IMR-90 (cell line): ENCODE measurements around the gene AFDN. TPM values are rescaled to one million over a fixed set of nuclear protein-coding genes. Genes with fewer than 3 reads are reported as not detected.

Experiments used
- ATAC-seq: fragments of 200-7000 bp; cut with Tn5 transposase; 2 replicates; pipeline ENCODE4 v1.9.1; 2020; ENCODE audit warnings: low read depth, mild to moderate bottlenecking, moderate library complexity
- BruUV-seq: library from RNA; stranded (reverse); fragments of 400-500 nt; replicated peaks from 2 replicates; lab custom pipeline; 2021; lab: Mats Ljungman, UMichigan
- CTCF ChIA-PET: fragments of 300-600 bp; formaldehyde crosslinking; extraction: SDS; loops from one replicate; lab custom pipeline; 2021; ENCODE audit warnings: antibody characterized with exemption; lab: Yijun Ruan, JAX
- POLR2A ChIA-PET: fragments of 300-600 bp; sonication (Branson Sonifier 250); formaldehyde crosslinking; loops from one replicate; lab custom pipeline; 2022; ENCODE audit warnings: antibody characterized with exemption; ENCODE audit not compliant: unreplicated experiment; lab: Charles Lee
- DNase-seq: peaks from one replicate; pipeline ENCODE4 v3.0.0; 2013
- H2AFZ ChIP-seq: replicated peaks from 2 replicates; pipeline ENCODE3; 2013; ENCODE audit warnings: low read length, mild to moderate bottlenecking; ENCODE audit not compliant: poor library complexity
- H2AK5ac ChIP-seq: 2 replicates; pipeline ENCODE4 v1.6.1; 2013; ENCODE audit warnings: low read depth, low read length, inconsistent platforms
- H2AK9ac ChIP-seq: replicated peaks from 2 replicates; pipeline ENCODE3; 2013; ENCODE audit warnings: mild to moderate bottlenecking, low read depth, low read length, moderate library complexity; ENCODE audit not compliant: poor library complexity
- H2BK120ac ChIP-seq: 2 replicates; pipeline ENCODE4 v1.6.1; 2013; ENCODE audit warnings: low read depth, low read length, inconsistent platforms
- H2BK15ac ChIP-seq: 3 replicates; pipeline ENCODE4 v1.6.1; 2013; ENCODE audit warnings: low read depth, low read length, inconsistent platforms
- H2BK20ac ChIP-seq: 2 replicates; pipeline ENCODE4 v1.6.1; 2013; ENCODE audit warnings: low read depth, mild to moderate bottlenecking, inconsistent platforms, low read length, moderate library complexity
- H2BK5ac ChIP-seq: 2 replicates; pipeline ENCODE4 v1.6.1; 2013; ENCODE audit warnings: mild to moderate bottlenecking, low read depth, low read length, inconsistent platforms; ENCODE audit not compliant: poor library complexity, severe bottlenecking
- H3K14ac ChIP-seq: replicated peaks from 2 replicates; pipeline ENCODE4 v1.6.1; 2013; ENCODE audit warnings: low read depth, low read length, inconsistent platforms
- H3K18ac ChIP-seq: 2 replicates; pipeline ENCODE4 v1.6.1; 2013; ENCODE audit warnings: low read depth, low read length, control low read depth
- H3K23ac ChIP-seq: 2 replicates; pipeline ENCODE4 v1.6.1; 2013; ENCODE audit warnings: low read depth, low read length, inconsistent platforms
- H3K27ac ChIP-seq: 2 replicates; pipeline ENCODE4 v1.5.1; 2013; ENCODE audit warnings: mild to moderate bottlenecking, control low read depth, low read length; ENCODE audit not compliant: insufficient read depth
- H3K27me3 ChIP-seq: 2 replicates; pipeline ENCODE4 v1.6.1; 2013; ENCODE audit warnings: low read length; ENCODE audit not compliant: control insufficient read depth, insufficient read depth
- H3K36me3 ChIP-seq: 2 replicates; pipeline ENCODE4 v1.6.1; 2013; ENCODE audit warnings: low read length, mixed read lengths; ENCODE audit not compliant: control insufficient read depth, insufficient read depth
- H3K4ac ChIP-seq: 2 replicates; pipeline ENCODE4 v1.6.1; 2013; ENCODE audit warnings: low read depth, low read length, inconsistent platforms
- H3K4me1 ChIP-seq: 2 replicates; pipeline ENCODE4 v1.6.1; 2013; ENCODE audit warnings: low read length, mixed read lengths; ENCODE audit not compliant: control insufficient read depth, insufficient read depth
- H3K4me2 ChIP-seq: 2 replicates; pipeline ENCODE4 v1.6.1; 2013; ENCODE audit warnings: low read depth, mild to moderate bottlenecking, control low read depth, low read length, moderate library complexity
- H3K4me3 ChIP-seq: 2 replicates; pipeline ENCODE4 v1.5.1; 2013; ENCODE audit warnings: low read depth, mild to moderate bottlenecking, control low read depth, low read length, moderate library complexity; ENCODE audit not compliant: insufficient read depth
- H3K56ac ChIP-seq: 2 replicates; pipeline ENCODE4 v1.6.1; 2013; ENCODE audit warnings: low read length, inconsistent platforms; ENCODE audit not compliant: insufficient read depth; ENCODE audit errors: extremely low read depth
- H3K79me1 ChIP-seq, 2 experiments: 2 replicates each; pipeline ENCODE4 v1.6.1; 2013; ENCODE audit warnings: low read length in 2 of 2, inconsistent platforms in 1 of 2, low read depth in 1 of 2
- H3K9ac ChIP-seq: 2 replicates; pipeline ENCODE4 v1.6.1; 2013; ENCODE audit warnings: low read depth, low read length, control low read depth
- H3K9me1 ChIP-seq: 2 replicates; pipeline ENCODE4 v1.6.1; 2013; ENCODE audit warnings: low read length, inconsistent platforms; ENCODE audit not compliant: insufficient read depth
- H3K9me3 ChIP-seq: 2 replicates; pipeline ENCODE4 v1.6.1; 2013; ENCODE audit warnings: low read length; ENCODE audit not compliant: control insufficient read depth, insufficient read depth
- H4K20me1 ChIP-seq: 2 replicates; pipeline ENCODE4 v1.6.1; 2013; ENCODE audit warnings: low read length, inconsistent platforms; ENCODE audit not compliant: insufficient read depth
- H4K5ac ChIP-seq: 2 replicates; pipeline ENCODE4 v1.6.1; 2013; ENCODE audit warnings: mild to moderate bottlenecking, low read depth, low read length, control low read depth
- H4K8ac ChIP-seq, 2 experiments: 2 replicates each; pipeline ENCODE4 v1.6.1; 2013; ENCODE audit warnings: low read depth in 2 of 2, low read length in 2 of 2, control low read depth in 1 of 2, inconsistent platforms in 1 of 2
- H4K91ac ChIP-seq: 2 replicates; pipeline ENCODE4 v1.6.1; 2013; ENCODE audit warnings: low read depth, low read length, inconsistent platforms; ENCODE audit not compliant: insufficient read depth
- BHLHE40 ChIP-seq: fragments of 150-350 bp; IDR thresholded peaks from 2 replicates; pipeline ENCODE4 v1.6.1; 2016; ENCODE audit warnings: mild to moderate bottlenecking, low read depth, low read length
- FOS ChIP-seq: fragments of 150-350 bp; IDR thresholded peaks from 2 replicates; pipeline ENCODE4 v1.6.1; 2016; ENCODE audit warnings: low read depth, low read length
- MAZ ChIP-seq: IDR thresholded peaks from 2 replicates; pipeline ENCODE4 v1.6.1; 2012; ENCODE audit warnings: low read depth, mild to moderate bottlenecking, low read length, improper control_type of control experiment, moderate library complexity, borderline replicate concordance
- MXI1 ChIP-seq: IDR thresholded peaks from 2 replicates; pipeline ENCODE4 v1.6.1; 2012; ENCODE audit warnings: low read depth, mild to moderate bottlenecking, low read length, moderate library complexity, borderline replicate concordance
- RCOR1 ChIP-seq: IDR thresholded peaks from 2 replicates; pipeline ENCODE4 v1.6.1; 2012; ENCODE audit warnings: mild to moderate bottlenecking, low read length, improper control_type of control experiment; ENCODE audit not compliant: insufficient replicate concordance
- RFX5 ChIP-seq: IDR thresholded peaks from 2 replicates; pipeline ENCODE4 v1.8.0; 2012; ENCODE audit warnings: low read depth, mild to moderate bottlenecking, low read length, moderate library complexity
- WGBS, 2 experiments: methylation state at CpG; one replicate each; pipeline versions ENCODE4 v1.1.5 to v1.1.7; 2013; ENCODE audit warnings: missing lambda C conversion rate in 2 of 2; ENCODE audit not compliant: insufficient read length in 1 of 2; ENCODE audit errors: extremely low coverage in 2 of 2; 5-methylcytosine and 5-hydroxymethylcytosine counted together
- dilution Hi-C: fragments of 300-500 bp; cut with HindIII; formaldehyde crosslinking; loops from one replicate; pipeline ENCODE4 v1.14.3; 2018; ENCODE audit warnings: low sequenced_read_pairs; ENCODE audit not compliant: unreplicated experiment
- in situ Hi-C: fragments of 300-500 bp; cut with MboI; formaldehyde crosslinking; loops from 3 replicates; pipeline ENCODE4 v1.14.3; 2019; ENCODE audit warnings: low sequenced_read_pairs, inconsistent platforms, mixed read lengths
- intact Hi-C: fragments of 100-400 bp; cut with micrococcal nuclease; formaldehyde crosslinking; loops from 2 replicates; pipeline ENCODE4 v1.10.0; 2022
- polyA plus RNA-seq, 3 experiments: library from polyadenylated mRNA; depleted of rRNA; stranded (reverse); fragments of >200 nt; gene quantifications; 2 replicates each; pipeline ENCODE4 v1.2.3, GENCODE V29; 2012; ENCODE audit warnings: low replicate concordance in 1 of 3
- total RNA-seq: library from RNA; depleted of rRNA; stranded (reverse); fragments of >200 nt; gene quantifications from 2 replicates; pipeline ENCODE4 v1.2.3, GENCODE V29; 2012

AFDN gene
- total and polyA plus RNA-seq, 2 of the 4 experiments (the other 2 are of a cell fraction): 11.6 to 20.8 TPM

DNA sequence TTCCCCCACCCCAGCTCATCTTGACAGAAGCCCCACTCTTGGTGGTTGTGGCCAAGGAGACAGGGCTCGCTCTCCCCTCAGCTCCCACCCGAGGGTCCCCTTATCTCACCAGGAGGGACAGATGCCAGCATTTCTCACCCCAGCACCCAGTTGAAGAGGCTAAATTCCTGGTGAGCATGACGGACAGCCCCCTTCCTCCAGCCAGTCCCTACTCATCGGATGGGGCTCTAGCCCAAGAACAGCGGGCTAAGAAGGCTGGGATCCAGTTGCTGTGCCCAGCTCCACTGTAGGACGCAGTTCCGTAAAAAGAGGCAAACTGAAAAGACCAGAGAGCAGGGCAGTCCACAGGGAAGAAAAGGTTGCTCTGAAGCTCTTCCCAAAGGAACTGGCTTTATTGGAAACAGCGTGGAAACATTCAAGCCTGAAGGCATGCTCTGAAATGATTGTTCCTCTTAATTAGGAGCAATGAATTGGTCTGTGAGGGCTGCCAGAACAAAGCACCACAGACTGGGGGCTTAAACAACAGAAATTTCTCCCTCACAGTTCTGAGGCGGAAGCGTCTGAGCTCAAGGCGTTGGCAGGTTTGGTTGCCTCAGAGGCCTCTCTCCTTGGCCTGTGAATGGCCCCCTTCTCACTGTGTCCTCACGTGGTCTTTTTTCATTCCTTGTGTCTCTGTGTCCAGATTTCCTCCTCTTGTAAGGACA lies 152.9 kb downstream of the AFDN start:
- H4K8ac ChIP-seq: no peak overlapping the region
- in situ Hi-C loops (no loop called here), intact Hi-C loops (no loop called here), dilution Hi-C loops (no loop called here)
- ATAC-seq (no peak), DNase-seq (no peak)
- POLR2A ChIA-PET: no interaction called here
- no peak overlapping the region for H2BK120ac ChIP-seq
- H2AFZ ChIP-seq: no peak overlapping the region
- no peak overlapping the region for H2BK5ac ChIP-seq
- no peaks in the 10 kb centered on the region for H3K9me3 ChIP-seq
- CTCF ChIA-PET: no interaction called here
- TF ChIP-seq FOS (no peak), MXI1 (no peak), MAZ (no peak), BHLHE40 (no peak), RCOR1 (no peak), RFX5 (no peak)
- no peak overlapping the region for H4K5ac ChIP-seq
- H3K56ac ChIP-seq: no peak overlapping the region
- peaks cover 2% of the 10 kb centered on the region; the same call in 1 of the 2 replicates for H3K9me1 ChIP-seq
- no peak overlapping the region for H3K9ac ChIP-seq
- peaks cover 4% of the 10 kb centered on the region; the same call in 1 of the 2 replicates for H3K4me1 ChIP-seq
- H3K4me3 ChIP-seq: no peak overlapping the region
- WGBS, 2 experiments: 72% methylated on average over 9 of the region's 12 CpGs; no CpG with 5 or more reads in 1 of the 2 experiments
- H3K79me1 ChIP-seq: no peaks in the 10 kb centered on the region
- no peak overlapping the region for H2BK20ac ChIP-seq
- H3K14ac ChIP-seq: no peak overlapping the region
- BruUV-seq: no TSS peak
- H3K4ac ChIP-seq: no peak overlapping the region
- H4K91ac ChIP-seq: no peak overlapping the region
- no peak overlapping the region for H3K18ac ChIP-seq
- no peak overlapping the region for H2AK5ac ChIP-seq
- H2BK15ac ChIP-seq: no peak overlapping the region
- H3K36me3 ChIP-seq: no peaks in the 10 kb centered on the region
- H3K23ac ChIP-seq: no peak overlapping the region
- no peak overlapping the region for H3K27ac ChIP-seq
- H4K20me1 ChIP-seq: no peaks in the 10 kb centered on the region
- H3K27me3 ChIP-seq: peaks cover 2% of the 10 kb centered on the region; the same call in 1 of the 2 replicates
- H2AK9ac ChIP-seq: no peak overlapping the region
- no peak overlapping the region for H3K4me2 ChIP-seq
